ENCODE results near the gene LHX6. TPM values are rescaled to one million over a fixed set of nuclear protein-coding genes. Genes with fewer than 3 reads are reported as not detected.

Gene LHX6
- polyA plus RNA-seq, 3 donors: 3.7 to 4.8 (median 4.5) TPM

GRCh38 chr9:122192914-122193525 lies 35.7 kb downstream of the LHX6 start:
- no peak for DNase-seq

GRCh38 chr9:122192261-122192875 lies 36.4 kb downstream of the LHX6 start:
- DNase-seq: no peak

- peak; percentile 28 for DNase-seq
Observed at GRCh38 chr9:122191584-122191983, 37.2 kb downstream of the LHX6 start.

- no peak for DNase-seq
Observed at GRCh38 chr9:122190597-122191381, 38.0 kb downstream of the LHX6 start.

GRCh38 chr9:122188369-122188768 lies 40.4 kb downstream of the LHX6 start:
- no peak for DNase-seq

GRCh38 chr9:122186777-122187470 lies 41.8 kb downstream of the LHX6 start:
- no peak for DNase-seq

- no peak for DNase-seq
Observed at GRCh38 chr9:122186301-122186700, 42.5 kb downstream of the LHX6 start.

- no peak for DNase-seq
Observed at GRCh38 chr9:122184551-122184950, 44.2 kb downstream of the LHX6 start.

- no peak for DNase-seq
Observed at GRCh38 chr9:122183501-122183900, 45.3 kb downstream of the LHX6 start.

- DNase-seq: no peak
Observed at GRCh38 chr9:122180633-122181032, 48.1 kb downstream of the LHX6 start.

- DNase-seq: no peak
Observed at GRCh38 chr9:122179690-122180074, 49.1 kb downstream of the LHX6 start.

GRCh38 chr9:122179054-122179689 lies 49.6 kb downstream of the LHX6 start:
- no peak for DNase-seq

- DNase-seq: no peak
Observed at GRCh38 chr9:122176916-122177315, 51.8 kb downstream of the LHX6 start.

- DNase-seq: no peak
Observed at GRCh38 chr9:122173670-122174069, 55.1 kb downstream of the LHX6 start.

GRCh38 chr9:122172131-122172530 lies 56.6 kb downstream of the LHX6 start:
- DNase-seq: no peak

GRCh38 chr9:122168356-122168755 lies 60.4 kb downstream of the LHX6 start:
- DNase-seq: no peak

GRCh38 chr9:122164286-122164685 lies 64.5 kb downstream of the LHX6 start:
- no peak for DNase-seq

- DNase-seq: no peak
Observed at GRCh38 chr9:122162415-122162814, 66.3 kb downstream of the LHX6 start.

GRCh38 chr9:122159925-122160246 lies 68.9 kb downstream of the LHX6 start:
- no peak for DNase-seq

- peak; percentile 97 for DNase-seq
Observed at GRCh38 chr9:122159026-122159924, 69.5 kb downstream of the LHX6 start, which contains the start of the genes MORN5 and NDUFA8. TSS of gene MORN5 (plus strand) at chr9:122159908. CDS start at chr9:122159973, 65 bp downstream. TSS of gene NDUFA8 (minus strand) at chr9:122159779. CDS start at chr9:122159677, 102 bp downstream.

- DNase-seq: no peak
Observed at GRCh38 chr9:122158202-122158601, 70.6 kb downstream of the LHX6 start.

All from renal pelvis (tissue), 4 donors.